Measurements from ENCODE around the gene RBMS3.
"Not testable (repeated sequence)": the region's sequence is repeated elsewhere in the genome, so short reads cannot be mapped to it uniquely, and the experiment has no call there.

The RBMS3 gene

GRCh38 chr3:29440413-29441305, 159.8 kb downstream of the RBMS3 start:
- no peak for DNase-seq

DNA sequence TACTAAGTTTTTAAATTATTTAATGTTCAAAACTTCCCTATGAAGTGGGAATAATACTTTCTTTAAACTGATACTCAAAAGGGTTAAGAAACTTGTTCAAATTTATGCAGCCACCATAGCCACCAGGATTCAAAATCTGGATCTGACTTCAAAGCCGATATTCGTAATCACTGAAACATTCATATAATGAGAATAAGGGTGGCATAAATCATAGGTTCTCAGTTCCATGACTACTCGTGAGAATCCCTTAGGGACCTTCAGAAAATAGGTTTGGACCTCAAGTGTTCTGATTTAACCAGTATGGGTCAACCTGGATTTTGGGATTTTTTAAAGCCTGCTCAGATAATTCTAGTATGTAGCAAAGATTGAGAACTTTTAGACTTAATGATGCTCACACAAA, 160.6 kb downstream of the RBMS3 start:
- no peak for DNase-seq

DNA sequence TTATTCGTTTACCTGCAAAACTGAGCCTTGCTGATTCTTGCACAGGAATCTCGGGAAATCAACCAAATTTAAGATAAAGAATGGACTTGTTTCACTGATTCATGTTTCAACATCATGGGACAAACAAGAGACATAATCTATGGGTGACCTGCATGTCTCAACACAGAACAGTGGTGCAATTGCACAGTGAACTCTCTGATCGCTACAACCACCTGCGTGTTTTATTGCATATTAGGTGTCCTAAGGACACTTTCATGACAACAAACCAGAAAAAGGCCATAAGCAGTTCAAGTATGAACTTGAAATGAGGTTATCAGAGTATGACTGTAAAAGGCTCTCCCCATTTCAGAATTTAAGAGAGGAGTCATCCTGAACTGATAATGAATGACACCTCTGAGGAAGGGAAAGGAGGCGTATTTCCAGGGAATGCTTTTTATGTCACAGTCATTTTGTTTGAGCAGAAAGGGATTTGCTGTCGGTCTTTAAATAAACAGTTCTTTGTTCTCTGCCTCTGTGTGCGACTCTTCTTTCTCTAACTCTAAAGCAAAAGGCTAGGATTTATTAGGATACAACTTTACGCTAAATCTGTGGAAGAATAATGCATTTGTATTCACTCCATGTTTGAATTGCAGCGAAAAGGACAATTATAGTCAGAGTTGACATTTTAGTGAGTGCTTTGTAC, 167.2 kb downstream of the RBMS3 start:
- no peak for DNase-seq

DNA sequence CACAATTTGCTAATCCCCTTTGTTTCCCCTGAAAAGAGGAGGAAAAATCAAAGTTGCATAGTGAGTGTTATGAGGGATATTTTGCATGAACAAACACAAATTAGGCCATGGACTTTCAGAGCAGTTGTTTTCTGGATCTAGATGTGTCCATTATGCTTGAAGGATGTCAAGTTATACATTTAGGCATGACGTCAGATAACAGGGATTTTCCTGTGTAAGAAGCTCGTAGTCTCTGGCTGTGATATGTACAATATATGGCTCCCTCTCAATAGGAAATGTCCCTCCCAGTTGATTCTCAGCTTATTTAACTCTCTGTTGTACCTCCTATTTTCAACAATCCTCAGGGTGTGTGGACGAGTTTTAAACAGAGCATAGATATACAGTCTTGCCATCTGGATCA, 171.0 kb downstream of the RBMS3 start:
- no peak for DNase-seq

- DNase-seq, result no peak
These were observed 172.0 kb downstream of the RBMS3 start for GRCh38 chr3:29452934-29453283.

DNA sequence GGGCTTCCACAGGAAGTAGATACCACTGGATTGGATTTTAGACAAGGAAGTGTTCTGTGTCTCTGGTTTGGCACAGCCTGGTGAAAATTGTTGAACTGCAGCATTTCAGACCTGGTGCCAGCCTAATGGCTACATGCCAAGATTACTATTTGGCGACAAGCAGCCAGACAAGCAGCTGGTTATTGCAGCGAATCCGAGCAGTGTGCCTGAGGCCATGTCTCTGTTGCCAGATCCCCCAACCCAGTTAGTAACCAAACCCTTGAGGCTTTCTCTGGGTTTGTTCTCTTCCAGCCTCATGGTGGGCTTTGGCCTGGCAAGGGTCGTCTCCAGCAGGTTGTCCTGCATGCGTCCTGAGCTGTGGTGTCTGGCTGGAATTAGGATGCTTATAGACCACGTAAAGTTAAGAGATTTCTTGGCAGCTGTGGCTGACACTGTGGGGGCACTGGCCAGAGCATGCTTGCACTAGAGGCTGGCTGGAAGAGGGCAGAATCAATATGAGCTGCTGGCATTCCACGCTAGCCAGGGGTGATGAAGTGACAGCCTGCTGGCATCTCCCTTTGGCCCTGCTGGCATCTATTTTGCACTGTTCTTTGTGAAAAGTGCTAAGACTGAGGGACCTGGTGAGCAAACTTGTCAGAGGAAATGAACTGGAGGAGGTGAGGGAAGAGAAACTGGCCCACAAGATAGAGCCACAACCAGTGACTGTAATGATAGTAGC, 172.6 kb downstream of the RBMS3 start:
- no peak for DNase-seq

- no peak for DNase-seq
These were observed 173.3 kb downstream of the RBMS3 start for GRCh38 chr3:29454161-29454611.

- DNase-seq, result no peak
These were observed 176.0 kb downstream of the RBMS3 start for GRCh38 chr3:29456901-29457300.

- DNase-seq, result no peak
These were observed 182.4 kb downstream of the RBMS3 start for GRCh38 chr3:29463304-29463703.

GRCh38 chr3:29465836-29466235, 185.0 kb downstream of the RBMS3 start:
- no peak for DNase-seq

DNA sequence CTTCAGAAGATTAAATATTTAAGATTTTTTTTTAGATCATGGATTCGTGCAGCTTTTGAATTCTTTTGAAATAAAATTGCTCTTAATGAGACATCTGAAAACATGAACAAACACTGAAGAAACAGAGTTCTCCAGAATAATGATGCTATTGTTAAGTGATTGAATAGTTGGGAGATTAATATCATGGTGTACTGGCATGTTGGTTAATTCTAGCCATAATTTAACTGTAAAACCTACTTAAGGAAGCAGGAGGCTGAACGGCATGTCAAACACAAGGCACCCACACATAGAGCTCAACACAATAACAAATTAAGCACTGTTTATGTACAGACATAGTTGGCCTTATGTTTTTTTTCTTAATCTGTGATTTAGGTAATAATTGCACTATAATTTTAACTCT, 185.6 kb downstream of the RBMS3 start:
- DNase-seq, result no peak

- no peak for DNase-seq
These were observed 187.3 kb downstream of the RBMS3 start for GRCh38 chr3:29468187-29468586.

DNA sequence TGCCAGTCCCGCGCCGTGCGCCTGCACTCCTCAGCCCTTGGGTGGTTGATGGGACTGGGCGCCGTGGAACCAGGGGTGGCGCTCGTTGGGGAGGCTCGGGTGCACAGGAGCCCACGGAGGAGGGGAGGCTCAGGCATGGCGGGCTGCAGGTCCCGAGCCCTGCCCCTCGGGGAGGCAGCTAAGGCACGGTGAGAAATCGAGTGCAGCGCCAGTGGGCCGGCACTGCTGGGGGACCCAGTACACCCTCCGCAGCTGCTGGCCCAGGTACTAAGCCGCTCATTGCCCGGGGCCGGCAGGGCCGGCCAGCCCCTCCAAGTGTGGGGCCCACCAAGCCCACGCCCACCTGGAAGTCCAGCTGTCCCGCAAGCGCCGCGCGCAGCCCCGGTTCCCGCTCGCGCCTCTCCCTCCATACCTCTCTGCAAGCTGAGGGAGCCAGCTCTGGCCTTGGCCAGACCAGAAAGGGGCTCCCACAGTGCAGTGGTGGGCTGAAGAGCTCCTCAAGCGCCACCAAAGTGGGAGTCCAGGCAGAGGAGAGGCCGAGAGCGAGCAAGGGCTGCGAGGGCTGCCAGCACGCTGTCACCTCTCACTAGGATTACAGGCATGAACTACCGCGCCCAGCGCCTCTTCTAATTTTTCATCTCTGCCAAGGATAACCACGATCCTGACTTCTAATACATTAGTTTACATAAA, 192.8 kb downstream of the RBMS3 start:
- not testable (repeated sequence) for DNase-seq

DNA sequence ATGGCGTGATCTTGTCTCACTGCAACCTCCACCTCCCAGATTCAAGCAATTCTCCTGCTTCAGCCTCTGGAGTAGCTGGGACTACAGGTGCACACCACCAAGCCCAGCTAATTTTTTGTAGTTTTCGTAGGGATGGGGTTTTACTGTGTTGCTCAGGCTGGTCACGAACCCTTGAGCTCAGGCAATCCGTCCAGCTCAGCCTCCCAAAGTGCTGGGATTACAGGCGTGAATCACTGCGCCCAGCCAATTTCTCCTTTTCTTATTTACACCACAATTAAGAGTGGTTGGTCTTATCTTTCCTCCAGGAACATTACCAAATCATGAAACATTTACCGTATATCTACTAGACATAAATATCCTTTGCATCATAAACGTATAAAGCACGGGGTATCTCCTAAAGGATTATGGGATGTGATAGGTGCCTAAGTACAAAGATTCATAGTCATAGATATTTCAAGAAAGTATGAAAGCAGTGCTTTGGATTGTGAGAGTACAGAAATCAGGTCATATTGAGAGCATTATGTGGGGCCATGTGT, 194.5 kb downstream of the RBMS3 start:
- DNase-seq, result no peak

DNA sequence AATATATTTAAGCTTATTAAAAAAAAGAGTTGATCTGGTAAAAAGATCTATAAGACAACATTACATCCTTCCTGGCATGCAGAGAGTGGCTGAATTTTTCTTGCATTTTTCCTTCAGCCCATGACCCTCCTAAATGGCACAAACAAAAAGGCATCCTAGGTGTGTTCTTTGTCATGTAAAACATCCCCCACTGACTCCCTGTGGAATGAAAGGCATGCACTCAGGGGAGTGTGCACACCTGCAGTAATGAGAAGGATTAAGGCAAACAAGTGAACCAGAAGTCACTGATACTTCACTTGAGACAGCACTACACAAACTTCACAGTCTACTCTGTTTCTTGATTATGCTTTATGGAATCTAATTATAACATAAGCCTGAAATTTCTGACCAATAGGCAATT, 195.0 kb downstream of the RBMS3 start:
- DNase-seq, result no peak

DNA sequence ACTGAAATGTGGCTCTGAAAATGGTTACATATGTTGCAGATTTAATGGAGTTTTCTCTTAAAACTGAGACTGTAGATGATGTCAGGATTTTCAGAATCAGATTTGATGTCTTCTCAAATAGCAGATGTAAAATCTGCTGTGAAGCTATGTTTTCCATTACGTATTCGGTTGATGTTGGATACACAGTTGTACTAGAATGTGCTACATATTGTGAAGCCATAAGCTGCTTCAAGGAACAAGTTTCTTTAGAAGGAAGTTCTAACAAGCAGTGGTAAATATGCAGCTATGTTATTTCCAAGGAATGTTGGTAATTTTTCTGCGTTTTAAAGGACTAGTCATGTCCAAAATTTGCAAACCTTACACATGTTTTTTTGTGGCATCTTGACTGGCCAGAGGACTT, 197.7 kb downstream of the RBMS3 start:
- no peak for DNase-seq

- DNase-seq, result no peak
These were observed 200.4 kb downstream of the RBMS3 start for GRCh38 chr3:29481249-29481648.

- no peak for DNase-seq
These were observed 201.3 kb downstream of the RBMS3 start for GRCh38 chr3:29481969-29482767.

DNA sequence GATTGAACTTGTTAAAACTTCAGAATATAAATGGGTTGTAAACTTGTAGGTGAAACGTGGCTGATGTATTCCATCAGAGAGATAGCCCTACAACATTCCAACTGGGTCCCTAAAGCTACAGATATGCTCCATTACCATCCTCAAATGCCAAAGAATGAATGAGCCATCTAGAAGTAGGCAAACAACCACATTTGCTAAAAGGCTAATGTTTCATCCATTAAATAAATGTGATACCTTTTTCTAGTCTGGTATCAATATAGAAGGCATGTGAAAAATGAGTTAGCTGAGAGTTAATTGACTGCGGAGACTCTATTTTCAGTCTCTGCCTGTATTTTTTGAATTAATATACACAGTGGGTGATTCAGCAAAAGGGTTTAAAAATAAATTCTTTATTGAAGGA, 203.8 kb downstream of the RBMS3 start:
- no peak for DNase-seq

DNA sequence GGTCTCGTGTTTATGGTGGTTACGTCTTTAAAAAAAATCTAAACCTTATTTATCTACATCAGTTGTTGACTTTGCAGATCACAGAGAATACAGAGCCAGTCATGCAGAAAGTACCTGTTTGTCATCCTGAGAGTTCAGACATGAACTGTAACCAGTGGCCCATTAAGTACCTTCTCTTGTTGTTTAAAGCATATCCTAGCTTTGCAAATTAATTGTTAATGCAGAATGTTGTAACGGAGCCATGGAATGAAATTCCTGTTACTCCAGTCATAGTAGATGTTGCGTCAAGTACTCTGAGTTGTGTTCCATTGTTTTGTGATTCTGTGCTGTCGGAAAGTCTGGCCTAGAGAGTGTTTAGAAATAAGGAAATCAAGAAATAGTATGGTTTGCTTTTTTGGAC, 205.2 kb downstream of the RBMS3 start:
- no peak for DNase-seq

- DNase-seq, result no peak
These were observed 206.0 kb downstream of the RBMS3 start for GRCh38 chr3:29486917-29487316.

- DNase-seq, result no peak
These were observed 208.1 kb downstream of the RBMS3 start for GRCh38 chr3:29488922-29489321.
